T-helper 2 cell treated with Interferon-gamma antibody and Interleukin-4, amounts not matched to agents 5 μg/mL and 100 μg/mL, for 36 hours (primary cell): Measurements from ENCODE around the gene PRKN.

ENCODE experiments used
- DNase-seq: peaks from one replicate; pipeline ENCODE4 v3.0.0; 2021; ENCODE audit warnings: low spot score
- H3K27ac Mint-ChIP-seq: one replicate; pipeline ENCODE4 v1.8.0; 2021; ENCODE audit warnings: mild to moderate bottlenecking, mixed read lengths
- H3K27me3 Mint-ChIP-seq: one replicate; pipeline ENCODE4 v1.8.0; 2021; ENCODE audit warnings: low read depth, mixed read lengths
- H3K36me3 Mint-ChIP-seq: one replicate; pipeline ENCODE4 v1.8.0; 2021; ENCODE audit warnings: low read depth, mixed read lengths
- H3K4me1 Mint-ChIP-seq: one replicate; pipeline ENCODE4 v1.8.0; 2021; ENCODE audit warnings: low read depth, mixed read lengths
- H3K4me3 Mint-ChIP-seq: one replicate; pipeline ENCODE4 v1.8.0; 2022; ENCODE audit warnings: mild to moderate bottlenecking, moderate library complexity, mixed read lengths
- H3K9me3 Mint-ChIP-seq: one replicate; pipeline ENCODE4 v1.8.0; 2021; ENCODE audit warnings: mixed read lengths

PRKN gene

GRCh38 chr6:162489101-162489976 is 238.2 kb downstream of the PRKN start:
- Mint-ChIP-seq H3K9me3 (peaks cover 7% of the 10 kb centered on the region), H3K27ac (no peak overlapping the region), H3K36me3 (no peaks in the 10 kb centered on the region), H3K4me3 (no peak overlapping the region), H3K27me3 (no peaks in the 10 kb centered on the region), H3K4me1 (no peaks in the 10 kb centered on the region)
- DNase-seq = no peak

DNA sequence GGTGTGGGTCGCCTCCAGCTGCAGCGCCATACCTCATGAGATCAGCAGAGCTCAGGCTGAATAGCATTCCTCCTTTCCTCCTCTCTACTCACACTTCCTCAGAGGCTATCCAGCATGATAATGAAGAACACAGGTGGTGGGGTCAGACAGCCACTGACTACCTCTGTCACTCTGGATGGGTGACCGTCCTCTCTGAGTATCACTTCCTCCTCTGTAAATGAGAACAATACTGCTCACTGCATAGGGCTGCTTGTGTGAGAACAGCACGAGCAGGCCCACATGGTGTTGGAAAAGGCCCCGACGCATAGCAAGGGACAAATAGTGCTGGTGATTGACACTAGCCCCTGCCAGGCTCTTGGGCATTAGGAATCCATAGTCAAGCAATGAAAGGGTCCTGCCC is 239.1 kb downstream of the PRKN start:
- Mint-ChIP-seq H3K27me3 (no peaks in the 10 kb centered on the region), H3K4me1 (no peaks in the 10 kb centered on the region), H3K9me3 (peaks cover 7% of the 10 kb centered on the region), H3K27ac (no peak overlapping the region), H3K36me3 (no peaks in the 10 kb centered on the region), H3K4me3 (no peak overlapping the region)
- no peak for DNase-seq

- Mint-ChIP-seq H3K4me3 (no peak overlapping the region), H3K36me3 (no peaks in the 10 kb centered on the region), H3K27ac (no peak overlapping the region), H3K27me3 (no peaks in the 10 kb centered on the region), H3K9me3 (peaks cover 7% of the 10 kb centered on the region), H3K4me1 (no peaks in the 10 kb centered on the region)
- no peak for DNase-seq
Measured at GRCh38 chr6:162485464-162485863, 242.1 kb downstream of the PRKN start.

DNA sequence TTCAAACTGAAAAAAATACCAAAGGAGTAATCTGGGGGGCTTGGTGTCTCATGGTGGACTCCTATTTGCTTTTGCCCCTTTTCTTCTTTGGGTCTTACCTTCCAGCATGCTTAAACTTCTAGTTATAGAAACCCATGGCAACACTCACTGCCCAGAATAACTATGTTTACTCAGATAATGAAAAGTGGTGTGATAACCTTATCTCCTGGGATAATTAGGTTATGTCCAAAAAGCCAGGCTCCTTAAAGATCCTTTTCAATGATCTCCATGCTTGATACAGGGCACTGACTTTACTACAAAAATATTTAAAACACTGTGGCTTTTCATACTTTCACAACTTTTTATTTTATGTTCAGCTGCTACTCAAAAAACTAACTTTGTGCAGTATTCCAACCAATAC is 245.6 kb downstream of the PRKN start:
- H3K9me3 Mint-ChIP-seq = no peaks in the 10 kb centered on the region
- no peaks in the 10 kb centered on the region for H3K36me3 Mint-ChIP-seq
- H3K4me3 Mint-ChIP-seq = no peak overlapping the region
- H3K27me3 Mint-ChIP-seq = no peaks in the 10 kb centered on the region
- no peak for DNase-seq
- no peaks in the 10 kb centered on the region for H3K4me1 Mint-ChIP-seq
- H3K27ac Mint-ChIP-seq = no peak overlapping the region

DNA sequence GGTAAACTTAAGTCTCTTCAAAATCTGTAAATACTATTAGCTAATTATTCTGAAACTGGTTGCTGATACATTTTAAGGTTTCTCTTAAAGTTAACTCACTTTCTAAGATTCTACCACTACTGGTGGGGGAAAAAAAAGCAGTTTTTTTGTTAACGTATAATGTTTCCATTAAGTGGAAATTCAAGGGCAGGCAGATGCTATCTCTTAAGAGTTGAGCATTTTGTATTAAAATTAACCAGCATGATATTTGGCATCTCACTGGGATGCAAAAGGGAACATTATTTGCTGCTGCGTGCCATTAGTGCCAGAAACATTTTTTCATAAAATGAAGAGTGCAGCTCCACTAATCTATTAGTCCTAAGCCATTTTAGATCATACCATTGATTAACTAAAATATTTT is 246.2 kb downstream of the PRKN start:
- H3K9me3 Mint-ChIP-seq = no peaks in the 10 kb centered on the region
- H3K27me3 Mint-ChIP-seq = no peaks in the 10 kb centered on the region
- no peak overlapping the region for H3K4me3 Mint-ChIP-seq
- no peaks in the 10 kb centered on the region for H3K4me1 Mint-ChIP-seq
- no peaks in the 10 kb centered on the region for H3K36me3 Mint-ChIP-seq
- DNase-seq = no peak
- H3K27ac Mint-ChIP-seq = no peak overlapping the region

GRCh38 chr6:162478192-162478671 is 249.3 kb downstream of the PRKN start:
- peaks cover 5% of the 10 kb centered on the region for H3K9me3 Mint-ChIP-seq
- no peak overlapping the region for H3K27ac Mint-ChIP-seq
- no peaks in the 10 kb centered on the region for H3K27me3 Mint-ChIP-seq
- H3K36me3 Mint-ChIP-seq = no peaks in the 10 kb centered on the region
- peaks cover 2% of the 10 kb centered on the region for H3K4me1 Mint-ChIP-seq
- no peak for DNase-seq
- no peak overlapping the region for H3K4me3 Mint-ChIP-seq

DNA sequence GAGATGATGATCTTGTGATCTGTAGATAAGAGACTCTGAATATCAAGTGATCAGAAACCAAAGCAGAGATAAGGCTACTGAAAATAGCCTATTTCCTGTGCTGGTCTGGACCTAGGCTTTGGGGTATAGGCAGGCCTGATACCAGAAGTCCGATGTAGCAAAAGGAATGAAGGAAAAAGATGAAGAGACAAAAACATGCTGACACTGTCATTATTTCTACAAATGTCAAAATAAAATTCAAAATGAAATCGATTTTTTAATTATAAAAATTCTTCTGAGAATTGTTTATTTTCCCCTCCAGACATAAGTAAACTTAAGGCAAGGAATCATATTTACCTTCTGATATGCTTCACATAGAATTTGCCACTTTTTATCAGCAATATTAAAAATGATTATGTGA is 252.8 kb downstream of the PRKN start:
- no peak for DNase-seq
- peaks cover 5% of the 10 kb centered on the region for H3K9me3 Mint-ChIP-seq
- H3K27ac Mint-ChIP-seq = no peak overlapping the region
- H3K36me3 Mint-ChIP-seq = no peaks in the 10 kb centered on the region
- H3K27me3 Mint-ChIP-seq = no peaks in the 10 kb centered on the region
- peaks cover 2% of the 10 kb centered on the region for H3K4me1 Mint-ChIP-seq
- H3K4me3 Mint-ChIP-seq = no peak overlapping the region

DNA sequence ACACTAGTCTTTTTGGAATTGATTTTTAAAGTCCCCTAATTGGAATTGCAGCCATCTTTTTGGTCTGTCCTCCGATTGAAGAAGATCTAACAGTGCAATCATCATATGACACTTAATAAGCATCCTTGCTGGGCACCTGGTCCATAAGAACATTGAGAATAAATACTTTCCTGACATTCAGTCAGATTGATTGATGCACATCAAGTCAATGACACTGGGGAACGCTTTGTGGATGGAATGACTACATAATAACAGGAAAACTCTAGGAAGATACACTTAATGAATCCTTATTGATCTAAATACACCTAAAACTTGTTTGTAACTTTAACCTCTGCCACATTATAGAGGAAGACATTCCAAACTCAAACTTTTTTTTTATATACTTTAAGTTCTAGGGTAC is 255.7 kb downstream of the PRKN start:
- Mint-ChIP-seq H3K36me3 (no peaks in the 10 kb centered on the region), H3K9me3 (peaks cover 5% of the 10 kb centered on the region), H3K27me3 (no peaks in the 10 kb centered on the region), H3K4me3 (no peak overlapping the region), H3K4me1 (peaks cover 2% of the 10 kb centered on the region), H3K27ac (no peak overlapping the region)
- no peak for DNase-seq

- Mint-ChIP-seq H3K4me1 (no peaks in the 10 kb centered on the region), H3K9me3 (no peaks in the 10 kb centered on the region)
- no peak for DNase-seq
Measured at GRCh38 chr6:162468326-162468725, 259.2 kb downstream of the PRKN start.

GRCh38 chr6:162467679-162468078 is 259.9 kb downstream of the PRKN start:
- H3K27me3 Mint-ChIP-seq = no peaks in the 10 kb centered on the region
- H3K4me3 Mint-ChIP-seq = no peak overlapping the region
- no peaks in the 10 kb centered on the region for H3K4me1 Mint-ChIP-seq
- DNase-seq = no peak
- H3K36me3 Mint-ChIP-seq = no peaks in the 10 kb centered on the region
- H3K27ac Mint-ChIP-seq = no peak overlapping the region
- H3K9me3 Mint-ChIP-seq = no peaks in the 10 kb centered on the region

More at GRCh38 chr6:162468326-162468725, 259.2 kb downstream of the PRKN start:
- no peak overlapping the region for H3K4me3 Mint-ChIP-seq
- H3K27me3 Mint-ChIP-seq = no peaks in the 10 kb centered on the region
- H3K36me3 Mint-ChIP-seq = no peaks in the 10 kb centered on the region
- H3K27ac Mint-ChIP-seq = no peak overlapping the region

DNA sequence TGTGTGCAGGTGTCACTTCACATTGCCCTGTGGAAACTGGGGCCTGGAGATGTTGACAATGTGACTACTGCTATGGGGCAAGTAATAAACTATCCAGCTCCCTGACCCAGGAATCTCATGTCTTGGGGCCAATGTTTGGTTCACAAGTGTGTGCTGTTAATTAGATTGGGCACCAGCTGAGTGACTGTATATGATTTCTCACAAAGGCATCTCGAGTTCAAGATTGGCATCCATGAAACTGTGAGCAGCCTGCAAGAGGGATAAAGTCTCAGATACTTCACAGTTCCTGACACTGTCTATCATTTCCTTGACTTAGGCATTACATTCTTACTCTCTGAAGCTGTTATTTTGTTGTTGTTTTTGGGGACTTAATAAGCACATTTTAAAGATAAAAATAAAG is 264.0 kb downstream of the PRKN start:
- Mint-ChIP-seq H3K27ac (no peak overlapping the region), H3K36me3 (no peaks in the 10 kb centered on the region), H3K27me3 (no peaks in the 10 kb centered on the region), H3K9me3 (no peaks in the 10 kb centered on the region), H3K4me1 (no peaks in the 10 kb centered on the region), H3K4me3 (no peak overlapping the region)
- DNase-seq = no peak

DNA sequence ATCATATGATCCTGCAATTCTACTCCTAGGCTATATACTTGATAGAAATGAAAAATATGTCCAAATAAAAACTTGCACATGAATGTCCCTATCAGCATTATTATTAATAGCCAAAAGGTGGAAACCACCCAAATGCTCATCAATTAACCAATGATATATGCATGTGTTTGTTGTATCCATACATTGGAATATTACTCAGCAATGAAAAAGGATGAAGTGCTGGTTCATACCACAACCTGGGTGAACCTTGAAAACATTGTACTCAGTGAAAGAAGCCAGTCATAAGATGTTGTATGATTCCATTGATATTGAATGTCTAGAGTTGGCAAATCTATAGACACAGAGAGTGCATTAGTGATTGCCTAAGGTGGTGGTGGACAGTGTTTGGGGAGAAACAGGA is 267.6 kb downstream of the PRKN start:
- Mint-ChIP-seq H3K27ac (no peak overlapping the region), H3K27me3 (no peaks in the 10 kb centered on the region), H3K9me3 (no peaks in the 10 kb centered on the region), H3K36me3 (no peaks in the 10 kb centered on the region), H3K4me3 (no peak overlapping the region), H3K4me1 (no peaks in the 10 kb centered on the region)
- no peak for DNase-seq

GRCh38 chr6:162450358-162450757 is 277.2 kb downstream of the PRKN start:
- Mint-ChIP-seq H3K27ac (no peak overlapping the region), H3K27me3 (no peaks in the 10 kb centered on the region), H3K9me3 (no peaks in the 10 kb centered on the region), H3K4me1 (no peaks in the 10 kb centered on the region), H3K36me3 (no peaks in the 10 kb centered on the region), H3K4me3 (no peak overlapping the region)
- DNase-seq = no peak

- Mint-ChIP-seq H3K4me3 (no peak overlapping the region), H3K27ac (no peak overlapping the region), H3K4me1 (no peaks in the 10 kb centered on the region), H3K9me3 (no peaks in the 10 kb centered on the region), H3K36me3 (no peaks in the 10 kb centered on the region), H3K27me3 (no peaks in the 10 kb centered on the region)
- DNase-seq = no peak
Measured at GRCh38 chr6:162448294-162448693, 279.3 kb downstream of the PRKN start.

- Mint-ChIP-seq H3K27me3 (no peaks in the 10 kb centered on the region), H3K4me3 (no peak overlapping the region), H3K9me3 (peaks cover 6% of the 10 kb centered on the region), H3K4me1 (no peaks in the 10 kb centered on the region), H3K27ac (no peak overlapping the region), H3K36me3 (no peaks in the 10 kb centered on the region)
- DNase-seq = no peak
Measured at GRCh38 chr6:162443101-162443500, 284.5 kb downstream of the PRKN start.
